DOHH2 (cell line): ENCODE results near the gene TMEM132D.

Experiments used
- H3F3A ChIP-seq: fragments of 200-600 bp; sonication (generic), shearing (Covaris generic); 2 replicates; pipeline ENCODE4 v1.6.0; 2016; ENCODE audit warnings: antibody characterized with exemption, mild to moderate bottlenecking; ENCODE audit not compliant: control insufficient read depth, insufficient read depth
- H3K27ac ChIP-seq: fragments of 200-600 bp; sonication (generic); 2 replicates; pipeline ENCODE4 v1.5.1; 2014; ENCODE audit warnings: low read depth, mild to moderate bottlenecking, low read length, moderate library complexity
- H3K27me3 ChIP-seq: fragments of 200-600 bp; sonication (generic); 2 replicates; pipeline ENCODE4 v1.6.1; 2014; ENCODE audit warnings: mild to moderate bottlenecking, low read length, mixed read lengths; ENCODE audit not compliant: control insufficient read depth
- H3K36me3 ChIP-seq: fragments of 200-600 bp; sonication (generic); 2 replicates; pipeline ENCODE4 v1.6.1; 2014; ENCODE audit warnings: mild to moderate bottlenecking, low read length, moderate library complexity, mixed read lengths; ENCODE audit not compliant: control insufficient read depth
- H3K4me1 ChIP-seq: fragments of 200-600 bp; sonication (generic); 2 replicates; pipeline ENCODE4 v1.6.1; 2014; ENCODE audit warnings: mild to moderate bottlenecking, low read length, mixed read lengths; ENCODE audit not compliant: control insufficient read depth
- H3K4me2 ChIP-seq: fragments of 200-600 bp; sonication (generic); 2 replicates; pipeline ENCODE4 v1.6.0; 2014; ENCODE audit warnings: mild to moderate bottlenecking, low read length, moderate library complexity
- H3K4me3 ChIP-seq: fragments of 200-600 bp; sonication (generic); 2 replicates; pipeline ENCODE4 v1.5.1; 2014; ENCODE audit warnings: mild to moderate bottlenecking, low read length, mixed read lengths
- H3K79me2 ChIP-seq: fragments of 200-600 bp; sonication (generic); 2 replicates; pipeline ENCODE4 v1.6.1; 2014; ENCODE audit warnings: mild to moderate bottlenecking, low read length, mixed read lengths; ENCODE audit not compliant: control insufficient read depth
- H3K9me2 ChIP-seq: fragments of 200-600 bp; sonication (generic); replicated peaks from 2 replicates; pipeline ENCODE4 v1.6.1; 2014; ENCODE audit warnings: mild to moderate bottlenecking, low read length, mixed read lengths; ENCODE audit not compliant: control insufficient read depth
- H3K9me3 ChIP-seq: fragments of 200-600 bp; sonication (generic); 2 replicates; pipeline ENCODE4 v1.6.1; 2014; ENCODE audit warnings: antibody characterized with exemption, low read length, mixed read lengths; ENCODE audit not compliant: control insufficient read depth, insufficient read depth
- H4K20me1 ChIP-seq: fragments of 200-600 bp; sonication (generic); 2 replicates; pipeline ENCODE4 v1.6.0; 2014; ENCODE audit warnings: low read depth, mild to moderate bottlenecking, antibody characterized with exemption, low read length, moderate library complexity; ENCODE audit not compliant: control insufficient read depth, insufficient read depth
- CTCF ChIP-seq: fragments of 200-600 bp; sonication (generic); IDR thresholded peaks from one replicate; pipeline ENCODE4 v1.5.1; 2014; ENCODE audit warnings: antibody characterized with exemption, mild to moderate bottlenecking, low read depth, low read length; ENCODE audit not compliant: poor library complexity, severe bottlenecking
- EZH2phosphoT487 ChIP-seq: fragments of 200-600 bp; sonication (generic); IDR thresholded peaks from 2 replicates; pipeline ENCODE4 v1.6.1; 2017; ENCODE audit warnings: borderline replicate concordance, mild to moderate bottlenecking, antibody characterized with exemption, low read length, moderate library complexity, mixed read lengths

The TMEM132D gene

GRCh38 chr12:129903956-129904829, at the start of gene TMEM132D:
Gene TMEM132D (minus strand): TSS chr12:129904025.
- Histone ChIP-seq H3K4me2 (no peak within 1 kb of the TSS), H3K27ac (no peak within 1 kb of the TSS), H3K79me2 (no peaks in the 10 kb centered on the region), H3K4me1 (no peaks in the 10 kb centered on the region), H3K4me3 (no peak within 1 kb of the TSS), H3K27me3 (no peaks in the 10 kb centered on the region), H3K36me3 (no peaks in the 10 kb centered on the region), H3F3A (no peaks in the 10 kb centered on the region), H3K9me3 (no peaks in the 10 kb centered on the region), H4K20me1 (no peaks in the 10 kb centered on the region), H3K9me2 (no peaks in the 10 kb centered on the region)
- TF ChIP-seq EZH2phosphoT487 (no peak), CTCF (no peak)

GRCh38 chr12:129949651-129950050, 45.8 kb upstream of the TMEM132D start:
- no peaks in the 10 kb centered on the region for H3K9me3 ChIP-seq
- H3F3A ChIP-seq, result no peaks in the 10 kb centered on the region
- H4K20me1 ChIP-seq, result no peaks in the 10 kb centered on the region
- H3K4me2 ChIP-seq, result no peak overlapping the region
- H3K27me3 ChIP-seq, result no peaks in the 10 kb centered on the region
- H3K36me3 ChIP-seq, result no peaks in the 10 kb centered on the region
- no peaks in the 10 kb centered on the region for H3K79me2 ChIP-seq
- no peaks in the 10 kb centered on the region for H3K9me2 ChIP-seq
- no peaks in the 10 kb centered on the region for H3K4me1 ChIP-seq
- TF ChIP-seq CTCF (no peak), EZH2phosphoT487 (no peak)
- H3K27ac ChIP-seq, result no peak overlapping the region
- H3K4me3 ChIP-seq, result no peak overlapping the region

GRCh38 chr12:129941618-129942017, 37.8 kb upstream of the TMEM132D start:
- H3K4me3 ChIP-seq, result no peak overlapping the region
- no peaks in the 10 kb centered on the region for H3K27me3 ChIP-seq
- no peaks in the 10 kb centered on the region for H3K36me3 ChIP-seq
- H3F3A ChIP-seq, result no peaks in the 10 kb centered on the region
- H3K4me1 ChIP-seq, result peaks cover 3% of the 10 kb centered on the region; the same call in 1 of the 2 replicates
- H3K4me2 ChIP-seq, result no peak overlapping the region
- no peaks in the 10 kb centered on the region for H3K9me2 ChIP-seq
- H3K9me3 ChIP-seq, result no peaks in the 10 kb centered on the region
- H3K79me2 ChIP-seq, result no peaks in the 10 kb centered on the region
- no peak for TF ChIP-seq EZH2phosphoT487
- no peak for TF ChIP-seq CTCF
- H3K27ac ChIP-seq, result no peak overlapping the region
- no peaks in the 10 kb centered on the region for H4K20me1 ChIP-seq
